Coronary artery (tissue), 2 donors: ENCODE data around the gene UPF1.

Source experiments
- DNase-seq: peaks from one replicate; pipeline ENCODE4 v3.0.0-alpha.2; 2017; ENCODE audit warnings: low spot score
- H3K27ac ChIP-seq, 2 donors: fragments of 200-600 bp; sonication (generic); one replicate each; pipeline ENCODE4 v1.5.1; 2016 to 2019
- H3K4me3 ChIP-seq: fragments of 200-600 bp; sonication (generic); 2 replicates; pipeline ENCODE4 v1.5.1; 2016; ENCODE audit warnings: mild to moderate bottlenecking, moderate library complexity
- CTCF ChIP-seq: fragments of 200-600 bp; sonication (generic); IDR thresholded peaks from one replicate; pipeline ENCODE4 v1.5.1; 2019; ENCODE audit warnings: antibody characterized with exemption

The UPF1 gene

GRCh38 chr19:18840288-18841267 is 8.8 kb downstream of the UPF1 start:
- Histone ChIP-seq H3K4me3 (no peak overlapping the region), H3K27ac (no peak overlapping the region)
- no peak for TF ChIP-seq CTCF
- no peak for DNase-seq

GRCh38 chr19:18841400-18841799 is 9.6 kb downstream of the UPF1 start:
- no peak for TF ChIP-seq CTCF
- no peak overlapping the region for H3K27ac ChIP-seq
- no peak overlapping the region for H3K4me3 ChIP-seq
- no peak for DNase-seq

- no peak overlapping the region for H3K27ac ChIP-seq
- DNase-seq = no peak
- TF ChIP-seq CTCF = no peak
- H3K4me3 ChIP-seq = no peak overlapping the region
These were observed 10.4 kb downstream of the UPF1 start for GRCh38 chr19:18842166-18842565.

- no peak for DNase-seq
- no peak for TF ChIP-seq CTCF
- no peak overlapping the region for H3K4me3 ChIP-seq
- no peak overlapping the region for H3K27ac ChIP-seq
These were observed 12.2 kb downstream of the UPF1 start for GRCh38 chr19:18843960-18844359.

- no peak overlapping the region for H3K4me3 ChIP-seq
- no peak for TF ChIP-seq CTCF
- H3K27ac ChIP-seq = no peak overlapping the region
- no peak for DNase-seq
These were observed 13.1 kb downstream of the UPF1 start for GRCh38 chr19:18844806-18845329.

- DNase-seq = no peak
These were observed 14.2 kb downstream of the UPF1 start for GRCh38 chr19:18845961-18846360.

More at GRCh38 chr19:18845961-18846360, 14.2 kb downstream of the UPF1 start:
- Histone ChIP-seq H3K4me3 (no peak overlapping the region), H3K27ac (no peak overlapping the region)
- no peak for TF ChIP-seq CTCF
